Heart right ventricle (tissue), 16 donors: Measurements from ENCODE around the gene ZSCAN2. TPM values are rescaled to one million over a fixed set of nuclear protein-coding genes. Genes with fewer than 3 reads are reported as not detected.
"Not testable (repeated sequence)": the region's sequence is repeated elsewhere in the genome, so short reads cannot be mapped to it uniquely, and the experiment has no call there.

Experiments used
- ATAC-seq, 8 donors: fragments of 200-7000 bp; cut with Tn5 transposase; one replicate each; pipeline ENCODE4 v1.9.1; 2020; ENCODE audit warnings: mild to moderate bottlenecking in 8 of 8, moderate library complexity in 8 of 8, moderate number of reproducible peaks in 1 of 8
- DNase-seq, 2 donors: peaks; one replicate each; pipeline ENCODE4 v3.0.0-alpha.2; 2020
- H3K27ac ChIP-seq, 10 donors: fragments of 200-600 bp; sonication (generic) in 2 of 10; one replicate each; pipeline versions ENCODE4 v1.5.0 to v1.8.0; 2020 to 2022; ENCODE audit warnings: mild to moderate bottlenecking in 3 of 10
- H3K27me3 ChIP-seq, 7 donors: fragments of 200-600 bp; one replicate each; pipeline ENCODE4 v1.8.0; 2021 to 2022; ENCODE audit warnings: mild to moderate bottlenecking in 2 of 7
- H3K36me3 ChIP-seq, 9 donors: fragments of 200-600 bp; sonication (generic) in 1 of 9; one replicate each; pipeline versions ENCODE4 v1.5.0 to v1.8.0; 2020 to 2022; ENCODE audit warnings: mild to moderate bottlenecking in 2 of 9
- H3K4me1 ChIP-seq, 9 donors: fragments of 200-600 bp; sonication (generic) in 1 of 9; one replicate each; pipeline versions ENCODE4 v1.5.0 to v1.8.0; 2020 to 2022; ENCODE audit warnings: mild to moderate bottlenecking in 4 of 9
- H3K4me3 ChIP-seq, 10 donors: fragments of 200-600 bp; sonication (generic) in 2 of 10; one replicate each; pipeline versions ENCODE4 v1.5.0 to v1.8.0; 2020 to 2022; ENCODE audit warnings: mild to moderate bottlenecking in 7 of 10, moderate library complexity in 2 of 10
- H3K9me3 ChIP-seq, 11 donors: fragments of 200-600 bp in 10 of 11; sonication (generic) in 2 of 11; one replicate each; pipeline versions ENCODE4 v1.5.0 to v1.8.0; 2013 to 2022; ENCODE audit warnings: mild to moderate bottlenecking in 2 of 11, control low read depth in 1 of 11, moderate library complexity in 1 of 11
- WGBS, 2 donors: extraction: QIAGEN DNeasy Blood & Tissue Kit; methylation state at CpG; one replicate each; pipeline ENCODE4 v1.1.7; 2013; ENCODE audit warnings: inconsistent platforms in 1 of 2; 5-methylcytosine and 5-hydroxymethylcytosine counted together
- intact Hi-C, 10 donors: fragments of 100-400 bp; cut with DNase I; formaldehyde crosslinking; loops; one replicate each; pipeline versions ENCODE4 v1.11.1 to v1.14.2; 2022
- long read RNA-seq, 3 donors: library from polyadenylated mRNA; unstranded; transcript quantifications; one replicate each; pipeline ENCODE4 v2.0.0, GENCODE V29; 2020 to 2021
- polyA plus RNA-seq, 2 donors: library from polyadenylated mRNA; stranded (reverse); fragments of 200-250 nt; gene quantifications; one replicate each; pipeline ENCODE4 v1.2.3, GENCODE V29; 2013
- total RNA-seq, 10 donors: library from RNA; stranded (reverse); fragmentation: NEBNext Ultra II Directional in 3 of 10; extraction: Animal tissue kit (Norgen Biotek cat#: 25700) in 3 of 10; gene quantifications; one replicate each; pipeline versions ENCODE4 v1.2.1 to v1.2.4, GENCODE V29; 2021 to 2023
- TF ChIP-seq, protein P1 (sequence below), 9 donors: fragments of 200-600 bp; sonication (generic) in 2 of 9; IDR thresholded peaks; one replicate each; pipeline versions ENCODE4 v1.5.0 to v1.8.0; 2021 to 2022; ENCODE audit warnings: antibody characterized with exemption in 9 of 9, mild to moderate bottlenecking in 5 of 9, moderate library complexity in 1 of 9
- donor health status: Arrhythmogenic right ventricular cardiomyopathy.
- donor health status: ischemic (EF 13 %, LVEDD 7.1; RV severe dilation, severe dysfunction).
- donor health status: healthy with polysubstance abuse.
- donor health status: DM: no; HTN: yes; CAD: no.
- donor health status: DM: no; HTN: no; CAD: no.
- donor health status: ischemic (EF 25% LVEDD 6.9; RV normal size, moderate dysfunction).
- donor health status: ischemic (EF 25% LVEDD 5.7; RV mildly dilated, moderate dysfunction).
- donor health status: healthy.
- donor health status: DM: yes; HTN: yes; CAD: no.
- donor health status: Ischemic cardiomyopathy.
- donor health status: ischemic (EF 35%, LVEDD 5.7; RV mildly dilated, moderate dysfunction).
- donor health status: nonischemic (EF 11% LVEDD 7.7; RV severe dilation, severe dysfunction).
- donor health status: DM: yes; HTN: yes; CAD: no.
- donor health status: PGD.
- donor health status: ischemic (EF 29% LVEDD 5.4; RV normal size, mild dysfunction).
- donor health status: nonischemic (EF 23%, LVEDD 6.1; RV moderate dilation, normal function).

The ZSCAN2 gene
- total RNA-seq (1 to 10 TPM; 3.7 to 8.1 (median 5.9) TPM), polyA plus RNA-seq (1 to 10 TPM; 4.1 to 4.2 TPM)
- long read RNA-seq, donor 1, partial matches to known transcripts: 0 of 7 reads
- long read RNA-seq, donor 1, other reads (novel, unspliced or antisense): 3 of 7 reads
- long read RNA-seq, donor 2, partial matches to known transcripts: 0 of 8 reads
- long read RNA-seq, donor 2, other reads (novel, unspliced or antisense): 4 of 8 reads
- long read RNA-seq, donor 3, partial matches to known transcripts: 0 of 8 reads
- long read RNA-seq, donor 3, other reads (novel, unspliced or antisense): 3 of 8 reads

DNA sequence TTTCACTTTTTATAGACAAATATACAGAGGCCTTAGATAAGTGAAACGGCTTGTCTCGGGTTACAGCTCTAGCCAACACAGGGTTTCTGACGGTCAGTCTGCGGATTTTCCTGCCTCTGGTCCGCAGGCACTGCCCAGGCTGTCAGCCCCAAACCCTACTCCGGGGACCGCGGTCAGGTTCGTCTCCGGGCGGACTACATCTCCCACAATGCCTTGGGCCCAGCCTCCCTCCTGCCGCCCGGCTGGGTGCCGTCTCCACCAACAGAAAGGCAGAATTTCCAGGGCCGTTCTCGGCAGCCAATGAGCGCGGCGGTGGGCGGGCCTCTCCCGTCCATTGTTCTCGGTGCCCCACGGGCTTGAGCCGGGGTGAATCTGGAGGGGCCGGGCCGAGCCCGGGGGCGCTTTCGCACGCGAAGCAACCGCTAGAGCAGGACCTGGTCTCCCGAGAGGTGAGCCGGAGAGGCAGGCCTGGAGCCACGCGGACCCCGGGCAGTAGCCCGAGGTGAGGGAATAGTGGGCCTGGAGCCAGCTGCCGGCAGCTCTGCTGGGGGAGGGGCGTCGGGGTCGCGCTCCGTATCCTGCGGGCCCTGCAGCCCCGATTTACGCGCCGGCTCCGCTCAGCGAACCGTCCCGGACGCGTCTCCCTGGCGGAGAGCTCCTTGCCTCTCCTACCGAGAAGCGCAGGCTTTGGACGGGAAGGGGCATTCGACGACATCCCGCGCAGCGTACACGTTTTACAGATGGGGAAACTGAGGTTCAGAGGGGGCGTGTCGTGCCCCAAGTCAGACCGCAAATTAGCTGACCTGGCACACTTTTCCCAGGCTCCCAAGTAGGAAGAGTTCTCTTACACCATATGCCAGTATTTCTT lies at the start of gene ZSCAN2:
Gene ZSCAN2, plus strand, starts transcription at position 323 of the 868 bp plus-strand sequence. CDS start 2,919 bp downstream, outside the sequence.
- peaks cover 0 to 23% (median 0%) of the 10 kb centered on the region in 9 donors for H3K36me3 ChIP-seq
- intact Hi-C loops: loop anchor here in 5 of 10 donors (1.0 to 5.0 kb wide), 6 partner anchors 30 to 146 kb away; partner anchors contain the start of genes WDR73 (in 3 of the 5) and ZNF592 (in 1 of the 5)
- 0 to 1% methylated on average over 63 to 68 of the region's 68 CpGs for WGBS, 2 donors
- TF ChIP-seq, protein P1, sequence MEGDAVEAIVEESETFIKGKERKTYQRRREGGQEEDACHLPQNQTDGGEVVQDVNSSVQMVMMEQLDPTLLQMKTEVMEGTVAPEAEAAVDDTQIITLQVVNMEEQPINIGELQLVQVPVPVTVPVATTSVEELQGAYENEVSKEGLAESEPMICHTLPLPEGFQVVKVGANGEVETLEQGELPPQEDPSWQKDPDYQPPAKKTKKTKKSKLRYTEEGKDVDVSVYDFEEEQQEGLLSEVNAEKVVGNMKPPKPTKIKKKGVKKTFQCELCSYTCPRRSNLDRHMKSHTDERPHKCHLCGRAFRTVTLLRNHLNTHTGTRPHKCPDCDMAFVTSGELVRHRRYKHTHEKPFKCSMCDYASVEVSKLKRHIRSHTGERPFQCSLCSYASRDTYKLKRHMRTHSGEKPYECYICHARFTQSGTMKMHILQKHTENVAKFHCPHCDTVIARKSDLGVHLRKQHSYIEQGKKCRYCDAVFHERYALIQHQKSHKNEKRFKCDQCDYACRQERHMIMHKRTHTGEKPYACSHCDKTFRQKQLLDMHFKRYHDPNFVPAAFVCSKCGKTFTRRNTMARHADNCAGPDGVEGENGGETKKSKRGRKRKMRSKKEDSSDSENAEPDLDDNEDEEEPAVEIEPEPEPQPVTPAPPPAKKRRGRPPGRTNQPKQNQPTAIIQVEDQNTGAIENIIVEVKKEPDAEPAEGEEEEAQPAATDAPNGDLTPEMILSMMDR (IDR thresholded peaks at IDR 0.05): no peak
- peak within 1 kb of the TSS; percentile 69 to 99 (median 82) for H3K4me3 ChIP-seq
- peaks cover 0 to 53% (median 15%) of the 10 kb centered on the region in 9 donors for H3K4me1 ChIP-seq
- H3K27me3 ChIP-seq: no peaks in the 10 kb centered on the region
- H3K27ac ChIP-seq: peak within 1 kb of the TSS in 9 of 10 donors; percentile 46 to 80 (median 72)
- peak; percentile 94 to 96 for DNase-seq
- H3K9me3 ChIP-seq: no peaks in the 10 kb centered on the region
- ATAC-seq: peak; percentile 98 to 99 (median 99)

DNA sequence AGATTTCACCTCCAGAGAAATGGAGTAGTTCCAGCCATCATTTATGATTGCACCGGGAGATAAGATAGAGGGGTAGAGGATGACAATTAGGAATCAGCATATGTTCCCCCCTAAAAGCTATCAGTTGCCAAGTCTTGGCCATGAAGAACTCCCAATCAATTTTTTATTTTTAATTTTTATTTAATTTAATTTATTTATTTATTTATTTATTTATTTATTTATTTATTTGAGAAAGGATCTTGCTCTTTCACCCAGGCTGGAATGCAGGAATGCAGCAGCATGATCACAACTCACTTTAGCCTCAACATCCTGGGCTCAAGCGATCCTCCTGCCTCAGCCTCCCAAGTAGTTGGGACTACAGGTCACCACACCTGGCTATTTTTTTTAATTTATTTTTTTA lies 49.2 kb upstream of the ZSCAN2 start:
- intact Hi-C loops, DNase-seq, H3K27ac ChIP-seq, ATAC-seq, H3K27me3 ChIP-seq, H3K4me3 ChIP-seq: not testable (repeated sequence)
- peaks cover 0 to 20% (median 9%) of the 10 kb centered on the region in 9 donors for H3K4me1 ChIP-seq
- H3K36me3 ChIP-seq: peaks cover 0 to 62% (median 0%) of the 10 kb centered on the region in 9 donors
- H3K9me3 ChIP-seq: peaks cover 0 to 10% (median 0%) of the 10 kb centered on the region in 11 donors
- 97 to 99% methylated on average over 2 of the region's 2 CpGs for WGBS, 2 donors

DNA sequence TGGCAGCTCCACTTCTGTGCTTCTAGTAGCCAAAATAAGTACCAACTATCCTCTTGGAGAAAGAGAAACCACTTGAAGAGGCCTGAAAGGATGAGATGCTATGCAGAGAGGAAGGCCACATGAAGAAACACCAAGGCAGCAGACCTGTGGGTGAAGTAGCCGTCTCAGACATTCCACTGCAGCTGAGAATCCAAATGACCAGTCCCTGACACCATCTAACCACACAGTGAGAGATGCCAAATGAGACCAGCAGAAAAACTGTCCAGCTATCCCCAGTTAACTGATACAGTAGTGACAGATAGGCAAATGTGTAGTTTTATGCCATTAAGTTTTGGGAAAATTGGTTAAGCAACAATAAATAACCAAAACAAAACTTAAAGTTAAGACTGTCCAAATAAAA lies 47.9 kb upstream of the ZSCAN2 start:
- Histone ChIP-seq H3K27ac (no peak overlapping the region), H3K4me3 (no peak overlapping the region), H3K36me3 (peaks cover 0 to 58% (median 0%) of the 10 kb centered on the region in 9 donors), H3K27me3 (no peaks in the 10 kb centered on the region), H3K9me3 (peaks cover 0 to 10% (median 0%) of the 10 kb centered on the region in 11 donors), H3K4me1 (peaks cover 0 to 20% (median 9%) of the 10 kb centered on the region in 9 donors)
- TF ChIP-seq, protein P1 (IDR thresholded peaks at IDR 0.05): no peak
- no peak for ATAC-seq
- no peak for DNase-seq
- intact Hi-C loops: no loop called here
- WGBS, 2 donors: 92 to 93% methylated on average over 1 of the region's 1 CpG

DNA sequence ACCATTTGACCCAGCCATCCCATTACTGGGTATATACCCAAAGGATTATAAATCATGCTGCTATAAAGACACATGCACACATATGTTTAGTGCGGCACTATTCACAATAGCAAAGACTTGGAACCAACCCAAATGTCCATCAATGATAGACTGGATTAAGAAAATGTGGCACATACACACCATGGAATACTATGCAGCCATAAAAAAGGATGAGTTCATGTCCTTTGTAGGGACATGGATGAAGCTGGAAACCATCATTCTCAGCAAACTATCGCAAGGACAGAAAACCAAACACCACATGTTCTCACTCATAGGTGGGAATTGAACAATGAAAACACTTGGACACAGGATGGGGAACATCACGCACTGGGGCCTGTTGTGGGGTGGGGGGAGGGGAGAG lies 44.1 kb upstream of the ZSCAN2 start:
- Histone ChIP-seq H3K4me1 (peaks cover 0 to 20% (median 9%) of the 10 kb centered on the region in 9 donors), H3K36me3 (peaks cover 0 to 26% (median 0%) of the 10 kb centered on the region in 9 donors)
- 89 to 100% methylated on average over 2 to 3 of the region's 3 CpGs for WGBS, 2 donors
- H3K4me3 ChIP-seq, DNase-seq, H3K9me3 ChIP-seq, H3K27ac ChIP-seq, intact Hi-C loops, ATAC-seq, H3K27me3 ChIP-seq: not testable (repeated sequence)

DNA sequence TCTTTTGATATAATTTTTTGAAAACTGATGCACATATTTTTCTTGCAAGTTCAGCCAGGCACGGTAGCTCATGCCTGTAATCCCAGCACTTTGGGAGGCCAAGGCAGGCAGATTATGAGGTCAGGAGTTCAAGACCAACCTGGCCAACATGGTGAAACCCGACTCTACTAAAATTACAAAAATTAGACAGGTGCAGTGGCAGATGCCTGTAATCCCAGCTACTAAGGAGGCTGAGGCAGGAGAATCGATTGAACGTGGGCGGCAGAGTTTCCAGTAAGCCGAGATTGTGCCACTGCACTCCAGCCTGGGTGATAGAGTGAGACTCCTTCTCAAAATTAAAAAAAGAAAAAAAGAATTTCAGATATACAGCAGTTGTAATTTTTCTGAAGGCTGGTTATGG lies 32.8 kb upstream of the ZSCAN2 start:
- WGBS, 2 donors: 92 to 95% methylated on average over 6 of the region's 6 CpGs
- intact Hi-C loops, ATAC-seq, H3K4me3 ChIP-seq, H3K9me3 ChIP-seq, H3K27ac ChIP-seq, DNase-seq, H3K27me3 ChIP-seq: not testable (repeated sequence)
- Histone ChIP-seq H3K4me1 (peaks cover 0 to 18% (median 8%) of the 10 kb centered on the region in 9 donors), H3K36me3 (peaks cover 0 to 13% (median 0%) of the 10 kb centered on the region in 9 donors)
